Measurements from ENCODE around the gene C17orf113. TPM values are rescaled to one million over a fixed set of nuclear protein-coding genes. Genes with fewer than 3 reads are reported as not detected.
A peak's percentile ranks its signal among the peaks of the same experiment; 100 is the strongest.

C17orf113 gene
- total and polyA plus RNA-seq, 2 of the 13 experiments (the other 11 are each of a cell fraction or from before 2014, with no cell fraction given) = 0.87 to 1.1 TPM

DNA sequence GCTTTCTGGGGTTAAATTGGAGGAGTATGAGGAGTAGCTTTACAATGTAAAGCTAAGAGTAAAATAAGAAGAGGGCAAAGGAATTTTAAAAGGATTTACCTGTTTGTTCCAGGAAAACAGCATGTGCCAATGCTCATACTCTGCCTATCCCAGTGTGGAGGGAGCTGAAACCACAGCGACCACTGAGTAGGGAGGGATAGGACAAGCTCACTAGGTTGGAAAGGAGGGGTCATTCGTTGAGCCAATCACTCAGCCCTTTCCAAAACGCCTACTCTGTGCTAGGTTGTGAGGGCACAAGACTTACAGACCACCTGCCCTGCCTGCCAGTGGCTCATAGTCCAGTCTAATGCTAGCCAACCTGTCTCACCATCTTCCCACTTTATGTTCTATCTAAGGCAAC is 32.1 kb downstream of the C17orf113 start:
- Histone ChIP-seq H3K4me3 (replicated peaks in 1 of 3; ENCODE audit: insufficient read depth in 1 of 3, low read depth in 2 of 3, low read length in 3 of 3) (peak overlapping the region; percentile 76 to 96 (median 89)), H3K27ac (ENCODE audit: extremely low read length, insufficient read depth, low read length) (peak overlapping the region; percentile 84), H3K4me2 (ENCODE audit: low read depth, low read length) (peak overlapping the region; percentile 91), H3K27me3 (ENCODE audit: control insufficient read depth in 1 of 2, insufficient read depth in 2 of 2, low read length in 2 of 2) (peaks cover 0 to 3% of the 10 kb centered on the region in 2 experiments; a peak in 1 of 5 replicates), H3K4me1 (ENCODE audit: insufficient read depth, low read length) (peaks cover 61% of the 10 kb centered on the region), H3K9me3 (ENCODE audit: low read length) (no peaks in the 10 kb centered on the region), H3K36me3 (replicated peaks in 1 of 2; ENCODE audit: control insufficient read depth in 1 of 2, insufficient read depth in 2 of 2, low read length in 2 of 2) (peaks cover 4 to 20% of the 10 kb centered on the region in 2 experiments), H2AFZ (ENCODE audit: low read length) (peak overlapping the region; percentile 87), H3K79me2 (ENCODE audit: insufficient read depth, low read length) (peaks cover 65% of the 10 kb centered on the region), H4K20me1 (ENCODE audit: insufficient read depth, low read length) (no peaks in the 10 kb centered on the region), H3K9ac (ENCODE audit: insufficient read depth, low read depth, low read length) (peak overlapping the region; percentile 97)
- DNase-seq (ENCODE audit: low spot score) (peak; percentile 46), ATAC-seq (peak; percentile 7; the same call in 1 of the 3 replicates), FAIRE-seq (no peak)
- POLR2A ChIA-PET = interaction anchor here (0.6 to 7.5 kb wide), 14 partner anchors 10 to 349 kb away, joined by 3 to 183 read pairs (median 12); partner anchors contain the start of genes ACLY, CNP, DHX58 and EIF1
- in situ Hi-C loops (cut with HindIII; ENCODE audit: extremely low pct_ligation_motif_present, low pct_unique_long_range_greater_than_20kb) (loop anchor here (5.0 kb wide), 1 partner anchor 51 kb away; the partner anchor contains the start of gene CNP), intact Hi-C loops (cut with micrococcal nuclease; ENCODE audit: unreplicated experiment) (no loop called here)
- CTCF ChIA-PET (ENCODE audit: low intra/inter-chr PET ratio, low total read pairs) = no interaction called here
- no TSS peak for BruUV-seq (replicated peaks)
- 3% methylated on average over 3 of the region's 3 CpGs for WGBS (ENCODE audit: low lambda C conversion rate)
- no peak for TF ChIP-seq SIN3B (IDR thresholded peaks at IDR 0.05; ENCODE audit: low read length)
- no peak for TF ChIP-seq ZNF263 (CRISPR knock-in tag; IDR thresholded peaks at IDR 0.05)
- TF ChIP-seq ZNF251 (CRISPR knock-in tag; IDR thresholded peaks at IDR 0.05) = no peak
- no peak for TF ChIP-seq BCL6 (CRISPR knock-in tag; IDR thresholded peaks at IDR 0.05)
- TF ChIP-seq NFIB (CRISPR knock-in tag; IDR thresholded peaks at IDR 0.05; ENCODE audit: borderline replicate concordance) = no peak
- TF ChIP-seq ZNF709 (CRISPR knock-in tag; IDR thresholded peaks at IDR 0.05) = no peak
- TF ChIP-seq ZNF7 (CRISPR knock-in tag; IDR thresholded peaks at IDR 0.05) = no peak
- TF ChIP-seq MAFG (CRISPR knock-in tag; IDR thresholded peaks at IDR 0.05) = no peak
- TF ChIP-seq, protein P1, sequence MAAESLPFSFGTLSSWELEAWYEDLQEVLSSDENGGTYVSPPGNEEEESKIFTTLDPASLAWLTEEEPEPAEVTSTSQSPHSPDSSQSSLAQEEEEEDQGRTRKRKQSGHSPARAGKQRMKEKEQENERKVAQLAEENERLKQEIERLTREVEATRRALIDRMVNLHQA (CRISPR knock-in tag; IDR thresholded peaks at IDR 0.05) = no peak
- TF ChIP-seq, protein P2, sequence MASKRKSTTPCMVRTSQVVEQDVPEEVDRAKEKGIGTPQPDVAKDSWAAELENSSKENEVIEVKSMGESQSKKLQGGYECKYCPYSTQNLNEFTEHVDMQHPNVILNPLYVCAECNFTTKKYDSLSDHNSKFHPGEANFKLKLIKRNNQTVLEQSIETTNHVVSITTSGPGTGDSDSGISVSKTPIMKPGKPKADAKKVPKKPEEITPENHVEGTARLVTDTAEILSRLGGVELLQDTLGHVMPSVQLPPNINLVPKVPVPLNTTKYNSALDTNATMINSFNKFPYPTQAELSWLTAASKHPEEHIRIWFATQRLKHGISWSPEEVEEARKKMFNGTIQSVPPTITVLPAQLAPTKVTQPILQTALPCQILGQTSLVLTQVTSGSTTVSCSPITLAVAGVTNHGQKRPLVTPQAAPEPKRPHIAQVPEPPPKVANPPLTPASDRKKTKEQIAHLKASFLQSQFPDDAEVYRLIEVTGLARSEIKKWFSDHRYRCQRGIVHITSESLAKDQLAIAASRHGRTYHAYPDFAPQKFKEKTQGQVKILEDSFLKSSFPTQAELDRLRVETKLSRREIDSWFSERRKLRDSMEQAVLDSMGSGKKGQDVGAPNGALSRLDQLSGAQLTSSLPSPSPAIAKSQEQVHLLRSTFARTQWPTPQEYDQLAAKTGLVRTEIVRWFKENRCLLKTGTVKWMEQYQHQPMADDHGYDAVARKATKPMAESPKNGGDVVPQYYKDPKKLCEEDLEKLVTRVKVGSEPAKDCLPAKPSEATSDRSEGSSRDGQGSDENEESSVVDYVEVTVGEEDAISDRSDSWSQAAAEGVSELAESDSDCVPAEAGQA (IDR thresholded peaks at IDR 0.05; ENCODE audit: low read depth) = no peak
- TF ChIP-seq, protein P2 (CRISPR knock-in tag; IDR thresholded peaks at IDR 0.05; ENCODE audit: borderline replicate concordance) = no peak
- no peak for TF ChIP-seq KAT2B (IDR thresholded peaks at IDR 0.05; ENCODE audit: borderline replicate concordance, low read depth, low read length)
- no peak for TF ChIP-seq CBFB (CRISPR knock-in tag; IDR thresholded peaks at IDR 0.05)
- TF ChIP-seq, protein P3, sequence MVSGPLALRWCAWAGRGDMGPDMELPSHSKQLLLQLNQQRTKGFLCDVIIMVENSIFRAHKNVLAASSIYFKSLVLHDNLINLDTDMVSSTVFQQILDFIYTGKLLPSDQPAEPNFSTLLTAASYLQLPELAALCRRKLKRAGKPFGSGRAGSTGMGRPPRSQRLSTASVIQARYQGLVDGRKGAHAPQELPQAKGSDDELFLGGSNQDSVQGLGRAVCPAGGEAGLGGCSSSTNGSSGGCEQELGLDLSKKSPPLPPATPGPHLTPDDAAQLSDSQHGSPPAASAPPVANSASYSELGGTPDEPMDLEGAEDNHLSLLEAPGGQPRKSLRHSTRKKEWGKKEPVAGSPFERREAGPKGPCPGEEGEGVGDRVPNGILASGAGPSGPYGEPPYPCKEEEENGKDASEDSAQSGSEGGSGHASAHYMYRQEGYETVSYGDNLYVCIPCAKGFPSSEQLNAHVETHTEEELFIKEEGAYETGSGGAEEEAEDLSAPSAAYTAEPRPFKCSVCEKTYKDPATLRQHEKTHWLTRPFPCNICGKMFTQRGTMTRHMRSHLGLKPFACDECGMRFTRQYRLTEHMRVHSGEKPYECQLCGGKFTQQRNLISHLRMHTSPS (CRISPR knock-in tag; IDR thresholded peaks at IDR 0.05; ENCODE audit: low read depth) = no peak
- no peak for TF ChIP-seq XBP1 (CRISPR knock-in tag; IDR thresholded peaks at IDR 0.05)
- no peak for TF ChIP-seq ATF7-NPFF (CRISPR knock-in tag; IDR thresholded peaks at IDR 0.05; ENCODE audit: low read depth)
- TF ChIP-seq, protein P4, sequence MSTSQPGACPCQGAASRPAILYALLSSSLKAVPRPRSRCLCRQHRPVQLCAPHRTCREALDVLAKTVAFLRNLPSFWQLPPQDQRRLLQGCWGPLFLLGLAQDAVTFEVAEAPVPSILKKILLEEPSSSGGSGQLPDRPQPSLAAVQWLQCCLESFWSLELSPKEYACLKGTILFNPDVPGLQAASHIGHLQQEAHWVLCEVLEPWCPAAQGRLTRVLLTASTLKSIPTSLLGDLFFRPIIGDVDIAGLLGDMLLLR (CRISPR knock-in tag; IDR thresholded peaks at IDR 0.05) = no peak
- no peak for TF ChIP-seq ZFY (CRISPR knock-in tag; IDR thresholded peaks at IDR 0.05)
- peak; percentile 83; the same call in 1 of the 2 replicates for TF ChIP-seq PAX8 (CRISPR knock-in tag; IDR thresholded peaks at IDR 0.05; ENCODE audit: borderline replicate concordance)

Data from HepG2 (cell line).